Hypothalamus (tissue), 51 donors: ENCODE results near the gene GATAD2B.

ENCODE experiments used
- DNase-seq, 51 donors: peaks; one replicate each; lab custom pipeline; 2025; lab: John Stamatoyannopoulos, UW

GATAD2B gene

GRCh38 chr1:153799566-153800465 is 123.0 kb downstream of the GATAD2B start:
- DNase-seq: no peak

DNA sequence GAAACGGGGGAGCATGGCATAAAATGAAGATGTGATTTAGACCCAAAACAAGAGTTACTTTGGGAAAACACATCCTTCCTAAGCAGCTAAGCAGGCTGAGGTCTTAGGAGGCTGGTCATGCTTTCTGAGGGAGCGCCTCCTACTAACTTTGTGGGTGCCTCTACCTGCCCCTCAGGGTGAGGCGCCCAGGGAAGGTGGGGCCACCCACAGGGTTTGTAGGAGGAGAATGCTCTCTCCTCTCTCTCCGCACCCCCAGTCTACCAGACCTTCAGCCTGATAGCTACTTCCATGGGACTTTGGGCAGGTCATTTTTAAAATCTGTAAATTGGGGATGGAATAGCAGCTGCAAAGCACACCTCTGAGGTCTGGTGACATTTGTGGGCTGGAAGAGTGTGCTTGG is 123.8 kb downstream of the GATAD2B start:
- DNase-seq: no peak

DNA sequence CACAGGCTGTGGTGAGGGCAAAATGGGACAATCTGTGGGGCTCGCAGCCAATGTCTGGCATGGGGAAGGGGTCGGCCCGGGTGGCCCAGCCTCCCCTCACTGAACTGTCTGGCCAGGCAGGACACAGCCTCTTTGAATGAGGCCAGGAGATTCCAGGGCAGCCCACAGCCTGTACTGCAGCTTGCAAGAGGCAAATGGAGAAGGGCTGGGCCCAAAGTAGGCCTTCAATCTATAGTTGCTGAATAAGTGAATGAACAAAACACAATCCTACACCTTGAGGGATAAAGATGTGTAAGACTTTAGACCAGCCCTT is 124.3 kb downstream of the GATAD2B start:
- DNase-seq: no peak

- DNase-seq: peak in 36 of 51 donors; percentile 14 to 81 (median 40)
Observed at GRCh38 chr1:153796786-153797659, 125.7 kb downstream of the GATAD2B start.

DNA sequence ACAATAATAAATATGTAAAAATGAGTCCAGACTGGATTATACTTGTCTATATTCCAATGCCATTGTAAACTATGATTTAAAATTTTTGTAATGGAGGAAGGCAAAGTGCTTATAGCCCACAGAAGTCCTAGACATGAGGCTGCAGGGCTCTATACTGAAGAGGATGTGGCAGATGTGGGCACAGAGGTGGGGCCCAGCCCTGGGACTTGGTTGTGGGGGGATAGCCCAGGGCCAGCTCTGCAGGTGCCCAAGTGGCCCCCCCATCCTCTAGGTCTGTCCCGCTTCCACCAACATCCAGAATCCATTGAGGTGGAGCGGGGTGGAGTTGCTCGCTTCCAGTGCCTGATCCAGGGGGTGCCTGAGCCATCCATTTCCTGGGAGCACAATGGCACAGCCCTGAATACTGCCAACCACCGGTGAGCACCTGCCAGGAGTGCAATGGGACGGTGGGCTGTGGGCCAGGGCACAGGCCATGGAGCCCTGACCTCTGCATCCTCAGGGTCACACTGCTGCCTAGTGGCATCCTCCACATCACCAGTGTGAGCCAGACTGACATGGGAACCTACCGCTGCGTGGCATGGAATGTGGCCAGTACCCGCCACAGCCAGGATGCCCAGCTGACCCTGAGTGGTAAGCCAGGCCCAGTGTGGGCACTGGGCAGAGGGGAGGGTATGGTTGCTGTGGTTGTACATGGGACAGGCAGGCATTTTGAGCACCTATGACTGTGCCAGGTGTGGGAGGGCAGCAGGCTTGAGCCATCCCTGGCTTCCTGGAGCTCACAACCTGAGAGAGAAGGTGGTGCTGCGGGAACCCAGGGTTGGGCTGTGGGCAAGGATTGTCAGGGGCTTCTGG is 126.6 kb downstream of the GATAD2B start:
- no peak for DNase-seq

- no peak for DNase-seq
Observed at GRCh38 chr1:153795330-153795837, 127.4 kb downstream of the GATAD2B start.

DNA sequence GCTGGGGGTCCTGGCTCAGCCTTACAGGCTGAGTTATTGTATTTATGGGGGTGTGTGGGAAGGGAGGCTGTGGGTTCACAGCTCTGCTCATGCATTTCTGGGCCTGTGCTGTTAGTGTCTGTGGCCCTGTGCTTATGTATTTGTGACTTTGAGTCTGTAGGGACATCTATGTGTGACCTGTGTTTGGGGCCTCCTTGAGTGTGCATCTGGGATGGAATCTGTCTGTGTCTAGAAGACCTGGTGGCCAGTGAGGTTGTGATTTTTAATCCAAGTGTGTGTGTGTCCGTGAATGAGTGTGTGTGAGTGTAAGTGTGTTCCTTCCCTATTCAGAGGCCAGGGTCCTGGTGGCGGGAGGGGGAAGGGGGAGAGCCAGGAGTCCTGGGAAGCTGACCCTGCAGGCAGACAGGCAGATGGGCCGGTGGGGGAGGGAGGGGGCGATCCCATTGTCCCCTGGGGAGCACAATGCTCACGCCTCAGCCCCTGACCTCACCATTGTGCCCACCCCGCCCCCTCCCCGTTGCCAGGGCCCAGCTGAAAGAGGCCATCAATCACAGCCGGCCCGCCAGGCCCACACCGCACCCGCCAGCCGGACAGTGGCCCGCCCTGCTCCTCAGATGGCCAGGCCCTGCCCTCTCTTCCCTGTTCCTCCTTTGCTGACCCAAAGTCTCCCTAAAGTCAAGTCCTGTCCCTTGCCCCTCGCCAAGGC is 128.0 kb downstream of the GATAD2B start:
- DNase-seq: peak in 1 of 51 donors; percentile 5

DNA sequence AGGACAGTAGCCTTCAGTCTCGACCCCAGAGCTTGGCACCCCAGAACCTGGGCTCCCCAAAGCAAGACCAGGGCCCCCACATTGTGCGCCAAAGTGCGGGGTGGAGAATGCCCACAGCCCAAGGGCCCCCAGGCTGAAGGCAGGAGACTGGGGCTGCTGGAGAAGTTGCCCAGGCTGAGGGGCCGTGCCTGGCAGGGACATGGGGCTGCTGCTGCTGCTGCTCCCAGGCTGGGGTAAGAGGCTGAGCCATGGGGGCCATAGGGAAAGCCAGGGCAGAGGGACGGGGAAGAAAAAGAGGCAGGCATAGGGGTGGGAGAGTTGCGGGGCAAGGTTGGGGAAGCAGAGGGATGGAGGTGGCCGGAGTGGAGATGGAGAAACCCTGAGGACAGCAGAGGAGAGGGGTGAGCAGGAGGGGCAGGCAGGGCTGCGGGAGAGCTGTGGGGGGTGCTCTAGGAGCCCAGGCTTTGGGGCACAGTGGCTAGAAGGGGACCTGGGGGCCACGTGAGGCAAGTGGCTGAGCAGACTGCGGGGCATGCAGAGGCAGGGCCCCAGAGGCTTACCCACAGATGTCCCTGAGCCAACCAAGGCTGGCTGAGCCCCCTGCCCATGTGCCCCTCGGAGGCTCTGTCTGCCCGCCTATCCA is 128.7 kb downstream of the GATAD2B start:
- DNase-seq: no peak

DNA sequence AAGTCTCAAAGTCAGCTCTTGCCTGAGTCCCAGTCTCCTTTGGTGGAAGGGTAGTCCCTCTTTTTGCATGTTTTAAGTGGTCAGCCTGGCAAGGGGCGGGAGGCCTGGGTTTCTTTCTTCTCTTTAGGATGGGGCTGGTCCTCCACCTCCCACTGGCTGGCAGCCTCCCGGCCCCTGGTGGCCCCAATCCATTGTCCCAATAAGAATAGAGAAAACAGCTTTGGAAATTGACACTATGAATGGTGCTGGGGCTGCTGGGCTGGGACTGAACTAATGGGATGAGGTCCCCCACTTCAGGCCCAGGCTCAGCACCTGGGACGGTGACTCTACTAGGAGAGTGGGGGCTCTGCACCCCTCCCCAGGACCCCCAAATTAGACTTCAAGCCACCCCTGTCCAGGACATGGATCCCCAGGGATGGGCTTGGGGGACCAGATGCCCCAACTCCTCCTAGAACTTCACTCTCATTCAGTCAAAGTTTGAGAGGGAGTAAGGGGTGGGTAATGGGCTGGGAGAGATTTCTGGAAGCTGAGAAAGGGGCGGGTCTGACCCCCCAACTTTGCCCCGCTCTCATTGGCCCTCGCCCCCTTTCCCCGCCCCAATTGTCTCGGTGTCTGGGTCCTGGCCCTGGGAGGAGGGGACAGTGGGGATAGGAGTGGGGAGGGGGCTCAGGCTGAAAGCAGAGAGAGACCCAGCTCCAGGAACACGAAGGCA is 129.4 kb downstream of the GATAD2B start:
- DNase-seq: no peak

DNA sequence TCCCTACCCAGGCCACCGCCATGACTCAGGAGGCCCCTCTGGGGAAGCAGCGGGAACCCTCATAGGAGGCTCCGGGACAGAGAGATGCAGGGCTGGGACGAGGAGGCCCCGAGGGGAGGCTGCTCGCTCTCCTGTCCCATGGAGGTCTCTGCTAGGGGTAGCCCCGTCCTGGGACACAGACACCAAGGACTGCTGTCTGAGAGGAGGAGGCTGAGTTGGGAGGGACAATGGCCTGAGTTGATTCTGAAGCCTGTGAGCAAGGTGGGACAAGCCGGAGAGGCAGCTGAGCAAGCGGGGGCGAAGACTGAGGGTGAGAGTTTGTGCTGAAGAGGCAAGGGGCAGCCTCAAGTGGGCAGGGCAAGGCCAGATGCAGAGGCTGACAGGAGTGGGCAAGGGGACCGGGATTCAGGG is 130.1 kb downstream of the GATAD2B start:
- DNase-seq: no peak

GRCh38 chr1:153791648-153792253 is 131.0 kb downstream of the GATAD2B start:
- DNase-seq: peak in 1 of 51 donors; percentile 43

DNA sequence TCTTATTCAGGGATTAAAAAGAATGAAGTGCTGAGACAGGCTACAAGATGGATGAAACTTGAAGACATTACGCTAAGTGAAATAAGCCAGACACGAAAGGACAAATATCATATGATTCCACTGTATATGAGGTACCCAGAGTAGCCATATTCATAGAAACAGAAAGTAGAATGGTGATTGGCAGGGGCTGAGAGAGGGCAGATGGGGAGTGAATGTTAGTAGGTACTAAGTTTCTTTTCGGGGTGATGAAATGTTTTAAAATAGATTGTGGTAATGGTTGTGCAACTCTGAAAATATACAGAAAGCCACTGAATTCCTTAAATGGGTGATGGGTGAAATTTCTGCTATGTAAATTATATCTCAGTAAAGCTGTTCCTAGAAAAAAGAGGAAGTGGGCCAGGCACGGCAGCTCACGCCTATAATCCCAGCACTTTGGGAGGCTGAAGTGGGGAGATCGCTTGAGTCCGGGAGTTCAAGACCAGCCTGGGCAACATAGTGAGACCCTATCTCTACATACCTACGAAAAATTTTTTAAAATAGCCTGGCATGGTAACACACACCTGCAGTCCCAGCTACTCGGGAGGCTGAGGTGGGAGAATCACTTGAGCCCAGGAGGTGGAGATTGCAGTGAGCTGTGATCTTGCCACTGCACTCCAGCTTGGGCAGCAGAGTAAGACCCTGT is 131.7 kb downstream of the GATAD2B start:
- DNase-seq: peak in 1 of 51 donors; percentile 71

DNA sequence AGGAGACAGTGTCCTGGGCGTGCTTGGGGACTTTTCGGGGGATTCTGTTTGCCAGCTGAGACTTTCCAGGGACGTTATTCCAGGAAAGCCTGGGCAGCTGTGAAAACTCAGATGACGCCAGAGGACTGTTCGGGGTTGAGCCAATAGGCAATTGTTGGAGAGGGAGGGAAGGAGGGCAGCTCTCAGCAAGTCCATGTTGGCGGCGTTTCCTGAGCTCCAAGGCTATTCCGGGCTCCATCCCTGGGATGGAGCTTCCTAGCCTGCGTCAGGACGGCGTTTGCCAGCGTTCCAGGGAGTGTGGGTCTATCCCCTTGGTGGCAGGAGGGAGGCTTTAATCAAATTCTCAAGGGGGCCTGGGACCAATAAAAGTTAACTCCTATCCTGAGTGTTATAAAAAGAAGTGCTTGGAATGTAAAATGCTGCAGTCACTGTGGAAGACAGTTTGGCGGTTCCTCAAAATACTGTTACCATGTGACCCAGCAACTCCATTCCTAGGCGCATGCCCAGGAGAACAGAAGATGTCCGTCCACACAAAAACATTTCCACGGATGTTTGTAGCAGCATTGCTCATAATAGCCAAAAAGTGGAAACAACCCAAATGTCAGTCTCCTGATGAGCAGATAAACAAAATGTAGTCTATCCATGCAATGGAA is 132.3 kb downstream of the GATAD2B start:
- DNase-seq: peak in 46 of 51 donors; percentile 19 to 88 (median 66)

DNA sequence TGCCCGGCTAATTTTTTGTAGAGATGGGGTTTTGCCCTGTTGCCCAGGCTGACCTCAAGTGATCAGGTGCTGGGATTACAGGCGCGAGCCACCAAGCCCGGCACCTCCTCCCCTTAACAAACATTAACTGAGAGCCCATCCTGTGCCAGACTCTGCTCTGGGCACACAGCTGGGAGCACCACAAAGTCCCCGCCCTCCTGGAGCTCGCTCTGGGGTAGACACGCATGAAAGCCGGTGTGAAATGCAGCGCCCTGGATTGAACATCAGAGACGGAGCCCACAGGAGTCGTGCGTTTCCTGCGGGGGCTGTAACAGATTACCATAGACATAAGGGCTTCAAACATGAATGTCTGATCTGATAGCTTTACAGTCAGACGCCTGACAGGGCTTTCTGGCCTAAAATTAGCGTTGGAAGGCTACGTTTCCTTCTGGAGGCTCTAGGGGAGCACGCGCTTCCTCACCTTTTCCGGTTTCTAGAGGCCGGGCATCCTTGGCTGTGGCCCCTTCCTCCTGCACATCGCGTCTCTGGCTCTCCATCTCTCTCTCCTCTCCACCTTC is 133.2 kb downstream of the GATAD2B start:
- DNase-seq: peak in 1 of 51 donors; percentile 29

GRCh38 chr1:153786038-153786790 is 136.6 kb downstream of the GATAD2B start:
- DNase-seq: no peak
